HL-60/S4 treated with retinoic acid at 250 ng/mL for 4 days and 3 days (cell line): ENCODE data around the gene OXGR1.

Experiments used
- in situ Hi-C: fragments of 300-500 bp; cut with MboI; formaldehyde crosslinking; loops from 2 replicates; pipeline ENCODE4 v1.7.0; 2022; ENCODE audit warnings: low sequenced_read_pairs

The OXGR1 gene

GRCh38 chr13:96966415-96967102 is 27.7 kb downstream of the OXGR1 start:
- in situ Hi-C loops, result loop anchor here (25.0 kb wide), 1 partner anchor 954 kb away; no protein-coding TSS in a partner anchor

- in situ Hi-C loops, result loop anchor here (25.0 kb wide), 1 partner anchor 952 kb away; no protein-coding TSS in a partner anchor
Observed at GRCh38 chr13:96963786-96964475, 30.3 kb downstream of the OXGR1 start.

DNA sequence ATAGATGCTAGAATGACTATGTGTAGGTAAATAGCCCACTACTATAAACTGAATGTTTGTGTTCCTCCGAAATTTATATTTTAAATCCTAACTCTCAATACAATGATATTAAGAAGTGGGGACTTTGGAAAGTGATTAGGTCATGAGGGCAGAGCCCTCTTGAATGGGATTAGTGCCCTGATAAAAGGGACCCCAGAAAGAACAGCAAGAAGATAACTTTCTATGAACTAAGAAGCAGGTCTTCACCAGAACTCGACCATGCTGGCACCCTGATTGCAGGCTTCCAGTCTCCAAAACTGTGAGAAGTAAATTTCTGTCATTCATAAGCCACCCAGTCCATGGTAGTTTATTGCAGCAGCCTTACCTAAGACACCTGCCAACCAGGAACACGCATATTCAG is 33.9 kb downstream of the OXGR1 start:
- in situ Hi-C loops, result loop anchor here (25.0 kb wide), 1 partner anchor 948 kb away; no protein-coding TSS in a partner anchor

GRCh38 chr13:96958286-96958891 is 35.9 kb downstream of the OXGR1 start:
- in situ Hi-C loops, result loop anchor here (25.0 kb wide), 1 partner anchor 946 kb away; no protein-coding TSS in a partner anchor

- in situ Hi-C loops, result loop anchor here (25.0 kb wide), 1 partner anchor 940 kb away; no protein-coding TSS in a partner anchor
Observed at GRCh38 chr13:96952595-96952994, 41.7 kb downstream of the OXGR1 start.

DNA sequence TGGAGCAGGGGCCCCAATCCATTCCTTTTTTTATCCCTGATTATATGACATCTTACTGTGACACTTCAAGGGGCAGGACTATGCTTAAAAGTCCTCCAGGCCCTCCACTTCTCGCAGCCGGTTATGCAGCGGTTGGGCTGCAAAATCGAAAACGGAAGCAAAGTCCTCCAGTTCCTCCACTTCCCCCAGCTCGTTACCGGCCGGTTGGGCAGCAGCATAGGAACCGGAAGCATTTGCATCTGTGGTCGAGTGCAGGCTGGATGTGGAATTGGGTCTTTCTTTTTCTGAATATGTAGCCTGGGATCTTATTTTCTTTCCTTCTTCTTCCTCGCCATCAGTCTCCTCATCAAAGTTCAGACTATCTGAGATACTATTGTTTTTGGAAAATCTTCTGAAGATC is 46.1 kb downstream of the OXGR1 start:
- in situ Hi-C loops, result no loop called here

GRCh38 chr13:96947343-96947910 is 46.8 kb downstream of the OXGR1 start:
- in situ Hi-C loops, result no loop called here

DNA sequence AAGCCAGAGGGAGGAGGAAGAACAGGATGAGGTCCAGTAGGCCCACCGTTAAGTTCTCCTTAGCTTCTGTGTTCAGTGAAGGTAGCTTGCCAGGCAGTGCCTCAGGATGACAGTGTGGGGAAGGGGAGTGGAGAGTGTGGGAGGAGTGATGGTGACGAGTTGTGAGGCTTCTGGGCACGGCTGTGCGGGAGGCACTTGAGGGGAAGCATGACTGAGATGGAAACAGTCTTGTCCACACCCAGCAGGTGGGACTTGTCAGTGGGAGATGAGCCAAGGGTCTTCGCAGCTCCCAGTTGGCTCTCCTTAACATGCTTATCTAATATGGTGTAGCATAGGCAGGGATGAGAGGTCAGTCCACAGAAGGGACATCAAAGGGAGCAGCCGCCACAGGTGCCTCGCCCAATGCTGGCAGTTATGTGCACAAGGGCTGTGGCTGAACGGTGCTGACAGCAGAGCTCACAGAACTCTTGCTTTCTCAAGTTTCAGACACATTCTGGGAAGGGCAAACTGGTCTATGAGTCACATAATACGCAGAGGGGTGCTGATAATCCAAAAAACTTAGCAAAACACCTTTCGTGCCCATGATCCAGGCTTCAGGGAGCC is 47.5 kb downstream of the OXGR1 start:
- in situ Hi-C loops, result no loop called here

GRCh38 chr13:96940961-96941360 is 53.3 kb downstream of the OXGR1 start:
- in situ Hi-C loops, result no loop called here

DNA sequence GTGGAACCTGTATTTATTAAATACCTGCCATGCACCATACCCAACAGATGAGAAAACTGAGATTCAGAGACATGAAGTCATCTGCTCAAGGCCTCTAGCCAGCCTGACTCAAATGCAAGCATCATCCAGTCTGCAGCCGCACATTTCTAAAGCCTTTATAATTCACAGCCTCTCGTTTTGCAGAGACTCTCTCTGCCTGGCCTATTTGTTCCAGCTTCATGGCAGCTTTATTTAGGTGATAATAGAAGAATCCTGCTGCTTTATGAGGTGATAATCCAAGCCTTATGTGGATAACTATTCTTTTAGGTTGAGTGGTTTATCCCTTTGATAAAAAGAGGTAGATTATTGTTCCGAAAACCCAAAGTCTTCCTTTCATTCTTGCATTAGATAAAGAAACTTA is 58.4 kb downstream of the OXGR1 start:
- in situ Hi-C loops, result no loop called here
